HG02642 (cell line): ENCODE data around the gene FNDC1.
"Not testable (repeated sequence)": the region's sequence is repeated elsewhere in the genome, so short reads cannot be mapped to it uniquely, and the experiment has no call there.

Source experiments
- ATAC-seq: cut with Tn5 transposase; IDR thresholded peaks from one replicate; pipeline ENCODE4 v1.9.1; 2021; ENCODE audit warnings: mild to moderate bottlenecking; ENCODE audit not compliant: unreplicated experiment, poor library complexity

FNDC1 gene

GRCh38 chr6:159250633-159251032 is 81.4 kb downstream of the FNDC1 start:
- ATAC-seq = no peak

GRCh38 chr6:159252955-159253508 is 83.8 kb downstream of the FNDC1 start:
- ATAC-seq = no peak

GRCh38 chr6:159254186-159254585 is 85.0 kb downstream of the FNDC1 start:
- no peak for ATAC-seq

GRCh38 chr6:159255434-159255951 is 86.3 kb downstream of the FNDC1 start:
- no peak for ATAC-seq

- ATAC-seq = no peak
These were observed 86.9 kb downstream of the FNDC1 start for GRCh38 chr6:159256128-159256527.

GRCh38 chr6:159257846-159258245 is 88.6 kb downstream of the FNDC1 start:
- no peak for ATAC-seq

GRCh38 chr6:159259441-159260125 is 90.4 kb downstream of the FNDC1 start:
- no peak for ATAC-seq

GRCh38 chr6:159260208-159260607 is 91.0 kb downstream of the FNDC1 start:
- no peak for ATAC-seq

- ATAC-seq = no peak
These were observed 92.8 kb downstream of the FNDC1 start for GRCh38 chr6:159261995-159262394.

- no peak for ATAC-seq
These were observed 93.4 kb downstream of the FNDC1 start for GRCh38 chr6:159262586-159262985.

GRCh38 chr6:159267165-159267564 is 98.0 kb downstream of the FNDC1 start:
- ATAC-seq = no peak

- no peak for ATAC-seq
These were observed 99.3 kb downstream of the FNDC1 start for GRCh38 chr6:159268511-159268910.

GRCh38 chr6:159271257-159271656 is 102.1 kb downstream of the FNDC1 start:
- ATAC-seq = no peak

GRCh38 chr6:159278626-159279025 is 109.4 kb downstream of the FNDC1 start:
- no peak for ATAC-seq

- no peak for ATAC-seq
These were observed 110.6 kb downstream of the FNDC1 start for GRCh38 chr6:159279790-159280277.

GRCh38 chr6:159282421-159282820 is 113.2 kb downstream of the FNDC1 start:
- ATAC-seq = no peak

GRCh38 chr6:159284661-159285060 is 115.5 kb downstream of the FNDC1 start:
- not testable (repeated sequence) for ATAC-seq

- ATAC-seq = no peak
These were observed 129.6 kb downstream of the FNDC1 start for GRCh38 chr6:159298840-159299239.

- no peak for ATAC-seq
These were observed 130.4 kb downstream of the FNDC1 start for GRCh38 chr6:159299566-159299965.

GRCh38 chr6:159301277-159301676 is 132.1 kb downstream of the FNDC1 start:
- ATAC-seq = no peak

- ATAC-seq = no peak
These were observed 132.8 kb downstream of the FNDC1 start for GRCh38 chr6:159301810-159302593.
